Memory B cell (primary cell): ENCODE results near the gene AGAP3.

Experiments used
- ATAC-seq: fragments of 150-1000 bp; cut with Tn5 transposase; 2 replicates; pipeline ENCODE4 v1.10.0; 2021; ENCODE audit warnings: low read depth, mild to moderate bottlenecking, moderate library complexity
- DNase-seq, 2 donors: peaks; one replicate each; pipeline ENCODE4 v3.0.0; 2022; ENCODE audit warnings: low spot score in 2 of 2
- H3K27ac Mint-ChIP-seq: one replicate; pipeline ENCODE4 v1.8.0; 2022; ENCODE audit warnings: mild to moderate bottlenecking, moderate library complexity, mixed read lengths
- H3K27me3 Mint-ChIP-seq: one replicate; pipeline ENCODE4 v1.8.0; 2022; ENCODE audit warnings: mixed read lengths
- H3K36me3 Mint-ChIP-seq: one replicate; pipeline ENCODE4 v1.8.0; 2022; ENCODE audit warnings: mild to moderate bottlenecking, mixed read lengths
- H3K4me1 Mint-ChIP-seq: one replicate; pipeline ENCODE4 v1.8.0; 2022; ENCODE audit warnings: mixed read lengths
- H3K4me3 Mint-ChIP-seq: one replicate; pipeline ENCODE4 v1.8.0; 2022; ENCODE audit warnings: mild to moderate bottlenecking, moderate library complexity, mixed read lengths
- H3K9me3 Mint-ChIP-seq: one replicate; pipeline ENCODE4 v1.8.0; 2022; ENCODE audit warnings: mixed read lengths

The AGAP3 gene

DNA sequence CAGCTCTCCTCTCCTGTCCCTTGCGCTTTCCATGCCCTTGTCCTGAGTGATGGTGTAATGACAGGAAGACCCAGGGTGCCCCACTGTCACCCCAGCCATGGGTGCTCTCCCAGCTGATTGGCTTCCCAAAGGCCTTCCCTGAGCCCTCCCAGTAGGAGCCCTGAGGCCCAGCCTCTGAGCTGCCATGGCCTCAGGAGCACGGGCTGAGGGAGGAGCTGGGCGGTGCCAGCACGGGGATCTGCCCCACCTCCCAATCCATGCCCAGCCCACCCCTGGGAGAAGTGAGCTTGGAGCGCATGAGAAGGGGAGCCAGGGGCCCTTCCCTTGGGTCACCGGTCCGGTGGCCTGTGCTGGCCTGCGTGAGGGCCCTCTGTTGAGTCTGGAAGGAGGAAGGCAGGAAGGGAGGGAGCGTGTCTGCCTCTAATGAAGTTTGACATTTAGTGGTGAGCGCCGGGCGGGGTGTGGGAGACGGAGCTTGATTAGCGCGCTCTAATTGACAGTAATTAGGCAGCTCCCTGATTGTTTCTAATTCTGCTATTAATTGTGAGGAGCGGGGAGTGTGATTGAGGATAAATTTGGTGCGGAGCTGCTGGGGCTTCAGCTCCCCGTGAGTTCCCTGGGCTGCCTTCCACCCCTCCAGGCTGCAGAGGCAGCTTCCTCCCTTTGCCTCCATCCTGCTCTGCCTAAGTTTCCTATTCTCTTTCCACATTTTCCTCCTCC lies 53.0 kb downstream of the AGAP3 start:
- peaks cover 8% of the 10 kb centered on the region for H3K36me3 Mint-ChIP-seq
- H3K4me3 Mint-ChIP-seq = no peak overlapping the region
- DNase-seq (no peak), ATAC-seq (no peak)
- no peaks in the 10 kb centered on the region for H3K4me1 Mint-ChIP-seq
- no peak overlapping the region for H3K27ac Mint-ChIP-seq
- H3K27me3 Mint-ChIP-seq = no peaks in the 10 kb centered on the region
- H3K9me3 Mint-ChIP-seq = no peaks in the 10 kb centered on the region

DNA sequence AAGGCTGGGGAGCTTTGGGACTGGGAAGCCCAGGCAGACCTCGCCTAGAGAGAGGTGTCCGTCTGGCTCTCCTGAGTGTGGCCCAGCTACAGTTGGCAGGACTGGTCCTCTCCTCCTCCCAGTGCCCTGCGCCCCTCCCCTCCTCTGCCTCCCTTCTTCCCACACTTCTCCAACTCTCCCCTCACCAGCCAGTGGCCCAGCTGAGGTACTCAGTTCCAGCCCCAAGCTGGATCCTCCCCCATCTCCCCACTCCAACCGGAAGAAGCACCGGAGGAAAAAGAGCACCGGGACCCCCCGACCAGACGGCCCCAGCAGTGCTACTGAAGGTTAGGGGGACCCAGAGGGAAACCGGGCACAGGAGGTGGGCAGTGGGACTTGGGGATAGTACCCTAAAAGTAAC lies 53.5 kb downstream of the AGAP3 start:
- no peak for DNase-seq
- no peak overlapping the region for H3K27ac Mint-ChIP-seq
- H3K27me3 Mint-ChIP-seq = no peaks in the 10 kb centered on the region
- no peaks in the 10 kb centered on the region for H3K4me1 Mint-ChIP-seq
- H3K36me3 Mint-ChIP-seq = peaks cover 11% of the 10 kb centered on the region
- no peaks in the 10 kb centered on the region for H3K9me3 Mint-ChIP-seq
- no peak for ATAC-seq
- H3K4me3 Mint-ChIP-seq = no peak overlapping the region

DNA sequence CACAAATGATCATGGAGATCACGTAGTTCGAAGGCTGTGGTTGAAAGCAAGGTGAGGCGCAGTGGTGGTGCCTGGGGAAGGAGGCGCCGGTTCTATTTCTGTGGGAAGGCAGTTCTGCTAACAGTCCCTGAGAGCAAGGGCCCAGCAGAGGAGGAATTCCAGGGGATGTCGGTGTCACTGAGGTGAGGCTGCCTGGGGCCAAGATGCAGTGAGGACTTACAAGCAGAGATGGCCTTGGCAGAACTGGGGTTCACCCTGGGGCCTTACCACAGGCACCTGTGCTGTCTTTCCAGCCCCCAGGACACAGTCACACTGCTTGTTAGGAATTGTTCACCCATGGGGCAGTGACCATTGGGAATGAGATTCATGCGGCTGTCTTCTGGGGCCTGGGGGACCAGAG lies 54.6 kb downstream of the AGAP3 start:
- DNase-seq (no peak), ATAC-seq (no peak)
- no peak overlapping the region for H3K4me3 Mint-ChIP-seq
- H3K4me1 Mint-ChIP-seq = no peaks in the 10 kb centered on the region
- no peaks in the 10 kb centered on the region for H3K27me3 Mint-ChIP-seq
- no peaks in the 10 kb centered on the region for H3K9me3 Mint-ChIP-seq
- H3K36me3 Mint-ChIP-seq = peaks cover 8% of the 10 kb centered on the region
- H3K27ac Mint-ChIP-seq = no peak overlapping the region

DNA sequence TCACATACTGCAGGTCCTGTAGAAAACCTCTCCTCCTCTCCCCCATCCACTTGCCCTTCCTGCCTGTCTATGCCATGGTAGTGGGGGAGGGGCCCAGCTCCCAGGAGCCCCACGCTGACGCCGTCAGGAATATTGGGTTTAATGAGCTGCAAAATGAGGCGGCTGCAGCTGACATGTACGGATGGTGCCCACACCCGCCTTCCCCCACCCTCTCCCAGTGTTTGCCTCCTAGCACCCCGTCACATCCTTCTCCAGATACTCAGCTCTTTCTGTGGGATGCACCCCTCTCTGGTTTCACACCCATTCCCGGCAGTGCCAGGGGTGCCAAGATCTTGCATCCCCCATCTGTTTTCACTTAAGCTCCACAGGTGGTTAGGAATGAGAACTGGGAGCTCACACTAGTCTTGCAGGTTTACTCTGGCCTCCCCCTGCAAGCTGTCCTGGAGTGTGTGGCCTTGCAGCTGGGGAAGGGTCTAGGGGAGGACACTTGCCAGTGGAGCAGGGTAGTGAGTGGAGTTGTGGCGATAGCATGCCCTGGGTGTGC lies 55.1 kb downstream of the AGAP3 start:
- no peaks in the 10 kb centered on the region for H3K4me1 Mint-ChIP-seq
- H3K36me3 Mint-ChIP-seq = peaks cover 8% of the 10 kb centered on the region
- no peaks in the 10 kb centered on the region for H3K27me3 Mint-ChIP-seq
- DNase-seq (no peak), ATAC-seq (no peak)
- H3K4me3 Mint-ChIP-seq = no peak overlapping the region
- H3K9me3 Mint-ChIP-seq = no peaks in the 10 kb centered on the region
- H3K27ac Mint-ChIP-seq = no peak overlapping the region

DNA sequence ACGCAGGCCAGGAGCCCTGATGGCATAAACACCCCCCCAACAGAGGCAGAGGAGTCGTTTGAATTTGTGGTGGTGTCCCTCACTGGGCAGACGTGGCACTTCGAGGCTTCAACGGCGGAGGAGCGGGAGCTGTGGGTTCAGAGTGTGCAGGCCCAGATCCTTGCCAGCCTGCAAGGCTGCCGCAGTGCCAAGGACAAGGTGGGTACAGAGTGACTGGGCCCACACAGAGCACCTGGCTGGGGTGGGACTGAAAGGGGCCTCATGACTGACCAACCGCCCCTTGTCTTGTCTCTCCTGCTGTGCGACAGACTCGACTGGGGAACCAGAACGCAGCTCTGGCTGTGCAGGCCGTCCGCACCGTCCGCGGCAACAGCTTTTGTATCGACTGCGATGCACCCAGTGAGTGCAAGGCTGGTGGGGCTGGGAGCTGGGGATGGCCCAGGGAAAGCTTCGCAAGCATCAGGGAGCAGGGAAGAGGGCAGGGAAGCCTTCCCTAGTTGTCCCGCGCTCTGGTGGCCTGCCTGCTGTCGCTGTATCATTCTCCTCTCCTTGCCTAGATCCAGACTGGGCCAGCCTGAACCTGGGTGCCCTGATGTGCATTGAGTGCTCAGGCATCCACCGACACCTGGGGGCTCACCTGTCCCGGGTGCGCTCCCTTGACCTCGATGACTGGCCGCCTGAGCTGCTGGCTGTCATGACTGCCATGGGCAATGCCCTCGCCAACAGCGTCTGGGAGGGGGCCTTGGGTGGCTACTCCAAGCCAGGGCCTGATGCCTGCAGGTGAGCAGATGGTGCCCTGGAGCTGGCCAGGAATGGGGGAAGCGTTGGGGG lies 55.8 kb downstream of the AGAP3 start:
- Mint-ChIP-seq H3K27me3 (no peaks in the 10 kb centered on the region), H3K9me3 (no peaks in the 10 kb centered on the region)

DNA sequence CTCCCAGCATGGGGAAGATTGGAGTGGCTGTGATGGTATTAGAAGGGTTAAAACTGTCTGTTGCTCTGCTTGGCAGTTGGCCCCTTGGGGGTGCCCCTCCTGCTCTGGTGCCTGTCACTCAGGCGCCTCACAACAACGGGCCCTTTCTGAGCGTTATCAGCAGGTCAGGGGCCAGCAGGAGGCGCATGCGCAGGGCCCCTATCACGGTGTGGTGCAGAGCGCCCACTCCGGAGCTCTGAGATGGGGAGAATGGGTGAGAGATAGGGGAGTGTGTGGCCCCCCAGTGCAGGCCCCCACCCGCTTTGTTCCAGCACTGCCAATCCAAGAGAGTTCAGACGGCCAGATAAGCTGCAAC lies 56.4 kb downstream of the AGAP3 start:
- H3K27me3 Mint-ChIP-seq = no peaks in the 10 kb centered on the region
- H3K4me3 Mint-ChIP-seq = no peak overlapping the region
- ATAC-seq (no peak), DNase-seq (no peak)
- H3K4me1 Mint-ChIP-seq = no peaks in the 10 kb centered on the region
- H3K27ac Mint-ChIP-seq = no peak overlapping the region
- peaks cover 8% of the 10 kb centered on the region for H3K36me3 Mint-ChIP-seq
- no peaks in the 10 kb centered on the region for H3K9me3 Mint-ChIP-seq

More for the DNA sequence above, 55.8 kb downstream of the AGAP3 start:
- ATAC-seq = no peak
- no peaks in the 10 kb centered on the region for H3K4me1 Mint-ChIP-seq
- H3K36me3 Mint-ChIP-seq = peaks cover 8% of the 10 kb centered on the region
- no peak overlapping the region for H3K27ac Mint-ChIP-seq
- DNase-seq = no peak
- H3K4me3 Mint-ChIP-seq = no peak overlapping the region

DNA sequence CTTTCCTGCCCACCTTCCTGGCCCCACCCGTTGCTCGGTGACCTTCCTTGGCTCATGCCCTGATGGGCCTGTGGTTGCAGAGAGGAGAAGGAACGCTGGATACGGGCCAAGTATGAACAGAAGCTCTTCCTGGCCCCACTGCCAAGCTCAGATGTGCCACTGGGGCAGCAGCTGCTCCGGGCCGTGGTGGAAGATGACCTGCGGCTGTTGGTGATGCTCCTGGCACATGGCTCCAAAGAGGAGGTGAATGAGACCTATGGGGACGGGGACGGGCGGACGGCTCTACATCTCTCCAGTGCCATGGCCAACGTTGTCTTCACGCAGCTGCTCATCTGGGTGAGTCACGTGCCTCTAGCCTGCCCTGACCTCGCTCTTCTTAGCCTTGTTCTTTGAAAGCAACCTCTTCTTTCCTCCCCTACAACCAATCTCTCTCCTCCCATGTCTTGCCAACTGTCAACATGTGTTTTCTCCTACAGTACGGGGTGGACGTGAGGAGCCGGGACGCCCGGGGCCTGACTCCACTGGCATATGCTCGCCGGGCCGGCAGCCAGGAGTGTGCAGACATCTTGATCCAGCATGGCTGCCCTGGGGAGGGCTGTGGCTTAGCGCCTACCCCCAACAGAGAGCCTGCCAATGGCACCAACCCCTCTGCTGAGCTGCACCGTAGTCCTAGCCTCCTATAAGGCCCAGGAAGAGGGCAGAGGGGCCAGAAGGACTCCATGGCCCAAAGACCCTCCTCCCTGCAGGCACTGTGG lies 57.2 kb downstream of the AGAP3 start:
- no peak overlapping the region for H3K4me3 Mint-ChIP-seq
- DNase-seq (no peak), ATAC-seq (no peak)
- H3K4me1 Mint-ChIP-seq = no peaks in the 10 kb centered on the region
- H3K27me3 Mint-ChIP-seq = no peaks in the 10 kb centered on the region
- no peaks in the 10 kb centered on the region for H3K9me3 Mint-ChIP-seq
- no peak overlapping the region for H3K27ac Mint-ChIP-seq
- H3K36me3 Mint-ChIP-seq = peaks cover 8% of the 10 kb centered on the region

DNA sequence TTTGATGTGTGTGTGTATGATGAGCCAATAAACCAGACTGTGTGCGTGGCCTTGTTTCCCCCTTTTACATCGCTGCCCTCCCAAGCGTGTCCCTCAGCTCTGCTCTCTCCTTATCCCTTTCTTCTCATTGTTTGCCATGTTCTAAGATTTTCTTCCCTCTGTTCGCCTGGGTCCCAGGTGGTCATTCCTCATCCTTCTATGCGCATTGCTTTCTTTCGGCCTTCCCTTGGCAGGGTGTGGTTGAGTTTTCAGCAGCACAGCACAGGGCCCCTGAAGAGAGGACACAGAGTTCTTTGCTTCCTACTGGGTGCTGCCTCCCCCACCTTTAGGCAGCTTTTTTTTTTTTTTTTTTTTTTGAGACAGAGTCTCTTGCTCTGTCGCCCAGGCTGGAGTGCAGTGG lies 58.1 kb downstream of the AGAP3 start:
- Mint-ChIP-seq H3K4me1 (no peaks in the 10 kb centered on the region), H3K27me3 (peaks cover 3% of the 10 kb centered on the region), H3K4me3 (no peak overlapping the region), H3K9me3 (no peaks in the 10 kb centered on the region), H3K27ac (no peak overlapping the region), H3K36me3 (peaks cover 8% of the 10 kb centered on the region)
- ATAC-seq = no peak
- DNase-seq = no peak

DNA sequence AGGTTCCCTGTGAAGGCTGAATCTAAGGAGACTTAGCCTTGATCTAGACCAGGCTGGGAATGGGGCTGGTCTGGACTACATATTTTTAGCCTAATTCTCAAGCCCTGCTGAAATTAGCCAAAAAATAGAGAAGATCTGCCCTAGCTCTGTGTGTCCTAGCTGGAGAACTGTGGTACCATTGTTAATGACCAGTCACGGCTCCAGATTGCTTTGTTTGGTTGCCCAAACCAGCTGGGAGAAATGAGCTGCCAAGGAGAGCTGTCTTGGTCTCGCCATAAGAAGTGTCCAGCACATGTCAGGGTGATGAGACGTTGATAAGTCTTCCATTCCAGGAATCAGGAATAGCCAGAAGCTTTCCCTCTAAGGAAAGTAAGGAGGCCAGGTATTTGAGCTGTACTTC lies 60.5 kb downstream of the AGAP3 start:
- no peaks in the 10 kb centered on the region for H3K4me1 Mint-ChIP-seq
- H3K36me3 Mint-ChIP-seq = peaks cover 8% of the 10 kb centered on the region

DNA sequence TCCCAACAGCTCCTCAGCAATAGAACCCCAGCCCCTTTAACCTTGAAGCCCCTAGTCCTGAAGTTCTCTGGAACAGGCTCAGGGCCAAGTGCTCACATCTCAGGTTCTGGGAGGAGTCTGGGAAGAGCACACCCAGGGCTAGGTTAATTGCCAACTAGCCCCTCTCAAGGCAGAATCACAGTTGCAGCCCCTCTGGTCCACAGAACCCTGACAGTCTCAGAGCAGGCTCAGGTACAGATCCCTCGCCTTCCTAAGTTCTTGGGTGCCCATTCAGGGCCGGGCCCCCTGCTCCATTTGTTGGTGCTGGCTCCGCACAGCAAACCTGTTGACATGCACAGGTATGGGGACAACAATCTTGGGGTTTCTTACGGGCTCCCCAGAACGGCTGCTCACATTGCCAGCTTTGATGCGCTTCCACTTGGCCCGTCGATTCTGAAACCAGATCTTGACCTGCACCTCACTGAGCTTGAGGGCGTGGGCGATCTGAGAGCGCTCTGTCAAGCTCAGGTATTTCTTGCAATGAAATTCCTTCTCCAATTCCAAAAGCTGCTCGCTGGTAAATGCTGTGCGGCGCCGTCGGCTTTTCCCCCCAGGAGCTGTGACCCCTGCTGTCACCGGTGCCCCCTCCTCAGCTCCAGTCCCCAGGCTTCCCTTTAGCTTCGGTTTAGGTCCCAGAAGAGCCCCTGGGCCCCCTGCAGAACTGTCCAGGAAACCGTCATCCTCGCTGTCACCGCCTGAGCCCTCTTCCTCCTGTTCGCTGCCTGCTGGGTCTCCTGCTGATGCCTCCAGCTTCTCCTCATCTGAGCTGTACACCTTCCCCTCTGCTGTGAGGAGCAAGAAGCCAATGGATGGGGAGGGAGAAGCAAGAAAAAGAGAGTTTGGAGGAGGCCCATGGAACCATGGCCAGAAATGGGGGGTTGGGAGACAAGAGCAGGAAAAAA lies 62.3 kb downstream of the AGAP3 start:
- H3K9me3 Mint-ChIP-seq = no peaks in the 10 kb centered on the region
- H3K27me3 Mint-ChIP-seq = peaks cover 9% of the 10 kb centered on the region
- DNase-seq (no peak), ATAC-seq (no peak)
- peaks cover 5% of the 10 kb centered on the region for H3K36me3 Mint-ChIP-seq
- H3K27ac Mint-ChIP-seq = no peak overlapping the region
- H3K4me3 Mint-ChIP-seq = no peak overlapping the region
- H3K4me1 Mint-ChIP-seq = no peaks in the 10 kb centered on the region

More for the DNA sequence above, 60.5 kb downstream of the AGAP3 start:
- no peak for ATAC-seq
- Mint-ChIP-seq H3K4me3 (no peak overlapping the region), H3K27me3 (peaks cover 9% of the 10 kb centered on the region), H3K27ac (no peak overlapping the region), H3K9me3 (no peaks in the 10 kb centered on the region)
- DNase-seq = no peak

DNA sequence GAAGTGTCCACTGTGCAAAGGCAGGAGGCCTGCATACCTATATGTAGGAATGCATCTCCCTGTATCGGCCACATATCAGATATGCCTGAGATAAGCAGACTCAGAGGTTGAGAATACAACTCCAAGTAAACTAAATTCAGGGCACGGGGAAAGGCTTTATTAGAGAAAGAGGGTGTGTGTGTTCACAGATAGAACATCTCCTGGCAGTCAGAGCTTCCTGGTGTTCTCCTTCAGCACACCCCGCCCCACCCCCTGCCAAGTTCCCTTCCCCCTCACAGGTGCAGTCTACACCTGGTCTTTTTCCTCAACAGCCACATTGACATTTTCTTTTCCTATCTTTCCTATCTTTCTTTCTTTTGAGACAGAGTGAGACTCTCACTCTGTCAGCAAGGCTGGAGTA lies 64.1 kb downstream of the AGAP3 start:
- Mint-ChIP-seq H3K27ac (no peak overlapping the region), H3K36me3 (no peaks in the 10 kb centered on the region), H3K4me1 (no peaks in the 10 kb centered on the region), H3K4me3 (no peak overlapping the region), H3K9me3 (no peaks in the 10 kb centered on the region), H3K27me3 (peaks cover 11% of the 10 kb centered on the region)
- DNase-seq = no peak
- ATAC-seq = no peak

DNA sequence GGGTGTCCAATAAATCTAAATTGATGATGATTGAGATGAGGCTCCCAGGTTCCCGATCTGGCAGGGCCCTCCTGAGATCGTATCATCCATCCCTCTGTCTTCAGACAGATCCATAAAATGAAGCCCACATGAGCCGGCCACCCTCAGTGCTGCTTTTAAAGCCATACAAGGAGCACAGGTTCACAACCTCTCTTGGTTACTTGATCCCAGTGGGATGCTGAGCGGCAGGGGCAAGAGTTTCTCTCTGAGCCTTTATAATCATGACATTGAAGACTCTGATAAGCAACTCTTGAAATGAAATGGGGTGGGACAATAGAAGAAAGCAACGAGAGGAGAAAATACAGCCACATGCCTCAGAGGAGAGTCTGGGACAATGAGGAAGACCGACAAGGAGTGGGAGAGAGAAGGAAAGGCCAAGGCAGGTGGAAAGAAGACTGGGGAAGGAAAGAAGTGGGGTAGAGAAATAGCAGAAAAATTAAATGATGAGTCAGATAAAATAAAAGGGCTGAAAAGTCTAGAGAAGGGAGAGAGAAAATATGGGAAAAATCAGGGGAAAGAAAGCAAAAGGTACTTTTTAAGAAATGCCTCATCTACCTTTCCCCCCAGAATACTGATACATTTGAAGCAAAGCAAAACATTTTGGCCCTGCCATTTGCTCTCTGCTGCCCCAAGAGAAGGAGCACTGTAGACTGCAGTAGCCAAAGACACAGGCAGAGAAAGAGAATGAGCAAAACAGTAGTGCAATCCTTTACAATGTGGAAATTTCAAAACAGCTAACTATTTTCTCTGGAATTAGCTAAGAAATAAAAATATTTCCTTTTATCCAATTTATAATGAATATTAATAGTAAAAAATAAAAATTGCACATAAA lies 66.6 kb downstream of the AGAP3 start:
- no peaks in the 10 kb centered on the region for H3K9me3 Mint-ChIP-seq
- no peaks in the 10 kb centered on the region for H3K4me1 Mint-ChIP-seq
- peaks cover 19% of the 10 kb centered on the region for H3K27me3 Mint-ChIP-seq
- DNase-seq (no peak), ATAC-seq (no peak)
- H3K4me3 Mint-ChIP-seq = no peak overlapping the region
- H3K27ac Mint-ChIP-seq = no peak overlapping the region
- no peaks in the 10 kb centered on the region for H3K36me3 Mint-ChIP-seq
